ENCODE results near the gene ANKDD1A. TPM values are rescaled to one million over a fixed set of nuclear protein-coding genes. Genes with fewer than 3 reads are reported as not detected.

Gene ANKDD1A
- total RNA-seq, 1 donor from 2014 or later: 4.6 TPM

- DNase-seq (ENCODE audit: low read depth, low spot score): no peak
- TF ChIP-seq CTCF (conservative IDR thresholded peaks at IDR 0.05): no peak
- H3K4me3 Mint-ChIP-seq: no peak overlapping the region
- no peak overlapping the region for H3K27ac Mint-ChIP-seq (ENCODE audit: unreplicated experiment)
- H3K9me3 Mint-ChIP-seq: peaks cover 28% of the 10 kb centered on the region
- H3K27me3 Mint-ChIP-seq (ENCODE audit: low read depth): no peaks in the 10 kb centered on the region
- peaks cover 43% of the 10 kb centered on the region for H3K36me3 Mint-ChIP-seq (ENCODE audit: low read depth)
- no peaks in the 10 kb centered on the region for H3K4me1 Mint-ChIP-seq
Observed at GRCh38 chr15:64951777-64952418, 40.2 kb downstream of the ANKDD1A start.

- no peak overlapping the region for H3K4me3 Mint-ChIP-seq
- H3K27me3 Mint-ChIP-seq (ENCODE audit: low read depth): no peaks in the 10 kb centered on the region
- H3K36me3 Mint-ChIP-seq (ENCODE audit: low read depth): peaks cover 50% of the 10 kb centered on the region
- peaks cover 28% of the 10 kb centered on the region for H3K9me3 Mint-ChIP-seq
- no peak for DNase-seq (ENCODE audit: low read depth, low spot score)
- H3K4me1 Mint-ChIP-seq: no peaks in the 10 kb centered on the region
- no peak for TF ChIP-seq CTCF (conservative IDR thresholded peaks at IDR 0.05)
- no peak overlapping the region for H3K27ac Mint-ChIP-seq (ENCODE audit: unreplicated experiment)
Observed at GRCh38 chr15:64954395-64954794, 42.7 kb downstream of the ANKDD1A start.

- Mint-ChIP-seq H3K36me3 (ENCODE audit: low read depth) (peaks cover 50% of the 10 kb centered on the region), H3K9me3 (peaks cover 8% of the 10 kb centered on the region), H3K4me1 (no peaks in the 10 kb centered on the region), H3K27me3 (ENCODE audit: low read depth) (no peaks in the 10 kb centered on the region), H3K27ac (ENCODE audit: unreplicated experiment) (no peak overlapping the region), H3K4me3 (no peak overlapping the region)
- DNase-seq (ENCODE audit: low read depth, low spot score): no peak
- no peak for TF ChIP-seq CTCF (conservative IDR thresholded peaks at IDR 0.05)
Observed at GRCh38 chr15:64959128-64959527, 47.4 kb downstream of the ANKDD1A start.

- H3K27ac Mint-ChIP-seq (ENCODE audit: unreplicated experiment): peak overlapping the region; percentile 89
- no peak for TF ChIP-seq CTCF (conservative IDR thresholded peaks at IDR 0.05)
- no peaks in the 10 kb centered on the region for H3K27me3 Mint-ChIP-seq (ENCODE audit: low read depth)
Observed at GRCh38 chr15:64960153-64960552, 48.5 kb downstream of the ANKDD1A start.

GRCh38 chr15:64961013-64961412, 49.3 kb downstream of the ANKDD1A start:
- peaks cover 42% of the 10 kb centered on the region for H3K36me3 Mint-ChIP-seq (ENCODE audit: low read depth)
- H3K4me1 Mint-ChIP-seq: no peaks in the 10 kb centered on the region
- TF ChIP-seq CTCF (conservative IDR thresholded peaks at IDR 0.05): no peak
- peak overlapping the region; percentile 19 for H3K27ac Mint-ChIP-seq (ENCODE audit: unreplicated experiment)
- no peak overlapping the region for H3K4me3 Mint-ChIP-seq
- no peak for DNase-seq (ENCODE audit: low read depth, low spot score)
- no peaks in the 10 kb centered on the region for H3K9me3 Mint-ChIP-seq
- H3K27me3 Mint-ChIP-seq (ENCODE audit: low read depth): no peaks in the 10 kb centered on the region

More at GRCh38 chr15:64960153-64960552, 48.5 kb downstream of the ANKDD1A start:
- H3K4me3 Mint-ChIP-seq: no peak overlapping the region
- H3K9me3 Mint-ChIP-seq: no peaks in the 10 kb centered on the region
- no peak for DNase-seq (ENCODE audit: low read depth, low spot score)
- H3K4me1 Mint-ChIP-seq: no peaks in the 10 kb centered on the region
- peaks cover 47% of the 10 kb centered on the region for H3K36me3 Mint-ChIP-seq (ENCODE audit: low read depth)
